ENCODE measurements around the gene UTS2B.
A peak's percentile ranks its signal among the peaks of the same experiment; 100 is the strongest.

Gene UTS2B

GRCh38 chr3:191329654-191330529 lies at the start of gene UTS2B:
Gene UTS2B, minus strand, starts transcription at chr3:191330526. Its CDS starts 48,337 bp downstream, at chr3:191282189.
- DNase-seq (ENCODE audit: low read depth in 2 of 2) = peak in 1 of 2 donors; percentile 1

- DNase-seq (ENCODE audit: low read depth in 2 of 2) = no peak
These were observed 49.7 kb upstream of the UTS2B start for GRCh38 chr3:191380001-191380400.

DNA sequence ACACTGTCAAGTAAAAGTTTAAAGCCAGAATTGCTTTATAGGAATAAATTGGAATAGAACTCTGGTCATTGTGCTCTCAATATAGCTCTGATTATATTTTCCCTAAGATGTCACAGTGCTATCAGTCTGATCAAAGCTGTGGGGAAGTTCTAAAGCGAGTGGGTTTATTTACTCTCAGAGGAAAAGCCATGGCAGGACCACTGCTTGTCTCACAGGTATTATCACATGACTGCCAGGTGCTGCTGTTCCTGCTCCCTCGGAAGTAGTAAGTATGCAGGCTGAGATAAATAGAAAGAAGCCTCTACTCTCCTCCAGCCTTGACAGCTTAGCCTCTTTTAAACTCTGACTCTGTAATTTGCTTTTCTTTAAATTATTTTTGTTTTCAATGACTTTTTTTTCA lies 49.1 kb upstream of the UTS2B start:
- no peak for DNase-seq (ENCODE audit: low read depth in 2 of 2)

DNA sequence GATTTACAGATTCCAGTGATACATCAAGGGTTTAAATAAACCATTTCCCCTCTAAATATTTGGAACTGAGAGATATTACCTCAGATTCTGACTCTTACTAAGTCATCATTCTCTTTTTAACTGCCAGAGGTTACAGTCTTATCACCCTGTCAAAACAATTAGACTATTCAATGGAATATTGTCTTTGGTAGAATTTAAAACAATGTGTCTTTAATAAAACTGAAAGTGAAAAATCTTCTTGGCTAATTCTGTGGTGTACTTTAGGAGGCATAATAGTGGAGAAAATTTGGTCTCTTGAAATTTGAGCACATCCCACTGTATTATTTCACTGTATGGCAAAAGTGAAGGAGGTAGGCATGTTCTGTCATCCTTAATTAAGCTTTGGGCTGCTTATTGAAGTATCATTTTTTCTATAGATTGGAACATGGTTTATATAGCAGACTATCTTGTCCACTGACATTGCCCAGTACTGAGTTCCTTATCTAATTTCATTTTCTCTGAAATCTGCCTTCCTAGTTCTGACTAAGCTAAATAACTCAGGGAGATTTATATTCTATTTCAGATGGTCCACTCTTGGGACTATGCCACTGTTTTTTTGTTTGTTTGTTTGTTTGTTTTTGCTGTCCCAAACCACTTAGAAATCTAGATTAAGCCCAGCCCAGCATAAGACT lies 48.0 kb upstream of the UTS2B start:
- no peak for DNase-seq (ENCODE audit: low read depth in 2 of 2)

GRCh38 chr3:191376516-191377141 lies 46.3 kb upstream of the UTS2B start:
- DNase-seq (ENCODE audit: low read depth in 2 of 2) = no peak

- no peak for DNase-seq (ENCODE audit: low read depth in 2 of 2)
These were observed 43.0 kb upstream of the UTS2B start for GRCh38 chr3:191373327-191373726.

DNA sequence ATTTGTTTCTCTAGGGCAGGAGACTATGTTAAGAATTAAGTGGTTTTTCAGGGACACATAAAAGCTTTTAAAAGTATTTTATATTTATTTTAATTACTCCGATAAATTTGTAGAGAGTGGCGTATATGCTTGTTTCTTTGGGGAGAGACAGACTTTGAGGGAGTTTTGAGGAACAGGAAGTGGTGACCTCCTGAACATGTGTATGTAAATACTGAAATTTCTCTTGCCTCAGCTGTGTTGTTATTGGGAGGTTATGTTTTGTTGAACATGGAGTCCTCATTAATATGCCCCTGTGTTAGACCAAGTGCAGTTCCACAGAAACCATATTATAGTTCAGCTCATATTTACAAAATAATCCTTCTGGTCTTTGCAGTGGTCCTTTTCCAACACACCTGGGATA lies 41.8 kb upstream of the UTS2B start:
- DNase-seq (ENCODE audit: low read depth in 2 of 2) = no peak

GRCh38 chr3:191369616-191370010 lies 39.3 kb upstream of the UTS2B start:
- no peak for DNase-seq (ENCODE audit: low read depth in 2 of 2)

- no peak for DNase-seq (ENCODE audit: low read depth in 2 of 2)
These were observed 38.7 kb upstream of the UTS2B start for GRCh38 chr3:191368755-191369615.

GRCh38 chr3:191366675-191367074 lies 36.3 kb upstream of the UTS2B start:
- DNase-seq (ENCODE audit: low read depth in 2 of 2) = no peak

DNA sequence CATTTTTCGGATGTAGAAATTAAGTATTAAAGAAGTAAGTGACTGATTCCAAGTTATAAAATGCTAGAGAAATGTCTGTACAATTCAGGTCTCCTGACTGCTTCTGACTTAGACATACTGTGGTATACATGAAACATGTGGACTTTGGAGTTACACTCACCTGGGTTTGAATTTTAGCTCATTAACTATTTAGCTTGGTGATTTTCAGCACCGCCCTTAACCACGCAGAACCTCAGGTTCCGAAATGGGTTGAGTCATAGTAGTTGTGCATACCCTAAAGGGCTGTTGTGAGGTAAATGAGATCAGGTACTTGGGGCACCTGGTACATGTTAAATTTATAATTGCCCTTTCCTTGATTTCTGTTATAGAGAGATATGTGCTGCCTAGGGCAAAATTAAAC lies 32.9 kb upstream of the UTS2B start:
- no peak for DNase-seq (ENCODE audit: low read depth in 2 of 2)

- no peak for DNase-seq (ENCODE audit: low read depth in 2 of 2)
These were observed 32.3 kb upstream of the UTS2B start for GRCh38 chr3:191362524-191363090.

DNA sequence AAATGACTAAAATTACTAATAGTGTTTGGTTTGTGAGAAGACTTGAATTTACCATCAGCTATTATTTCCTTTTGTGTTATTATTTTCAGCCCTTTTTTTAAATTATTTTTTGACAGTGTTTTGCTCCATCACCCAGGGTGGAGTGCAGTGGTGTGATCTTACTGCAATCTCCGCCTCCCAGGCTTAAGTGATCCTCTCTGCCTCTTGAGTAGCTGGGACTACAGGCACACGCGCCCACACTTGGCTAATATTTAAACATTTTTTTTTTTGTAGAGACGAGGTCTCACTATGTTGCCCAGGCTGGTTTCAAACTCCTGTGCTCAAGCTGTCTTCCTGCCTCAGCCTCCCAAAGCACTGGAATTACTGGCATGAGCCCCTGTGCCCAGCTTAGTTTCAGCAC lies 31.7 kb upstream of the UTS2B start:
- no peak for DNase-seq (ENCODE audit: low read depth in 2 of 2)

DNA sequence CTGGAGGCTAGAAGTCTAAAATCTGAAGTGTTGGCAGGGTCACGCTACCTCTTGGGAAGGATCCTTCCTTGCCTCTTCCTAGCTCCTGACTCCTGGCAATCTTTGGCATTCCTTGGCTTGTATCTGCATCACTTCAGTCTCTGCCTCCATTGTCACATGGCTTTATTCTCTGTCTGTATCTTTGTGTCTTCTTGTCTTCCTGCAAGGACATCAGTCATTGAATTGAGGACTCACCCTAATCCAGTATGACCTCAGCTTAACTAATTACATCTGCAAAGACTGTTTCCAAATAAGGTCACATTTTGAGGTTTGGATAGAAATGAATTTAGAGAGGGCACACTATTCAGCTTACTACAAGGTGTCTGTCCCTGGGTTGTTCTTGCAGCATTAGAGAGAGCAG lies 31.1 kb upstream of the UTS2B start:
- DNase-seq (ENCODE audit: low read depth in 2 of 2) = no peak

DNA sequence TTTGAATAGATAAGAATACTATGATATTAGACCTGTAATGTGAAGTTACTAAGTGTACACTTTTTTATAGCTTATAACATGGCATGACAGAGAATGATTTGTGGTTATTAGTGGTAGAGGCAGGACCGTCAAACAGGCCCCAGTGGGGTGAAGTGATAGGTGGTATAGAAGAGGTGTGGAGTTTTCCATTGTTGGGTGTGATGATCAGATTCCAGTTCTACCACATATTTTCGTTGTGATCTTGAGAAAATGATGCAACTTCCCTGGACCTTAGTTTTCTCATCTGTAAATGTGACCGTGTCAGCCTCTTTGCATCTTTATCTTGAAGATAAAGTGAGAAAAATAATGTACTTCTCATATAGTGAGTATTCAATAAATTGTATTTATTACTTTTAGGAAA lies 30.3 kb upstream of the UTS2B start:
- DNase-seq (ENCODE audit: low read depth in 2 of 2) = no peak

- no peak for DNase-seq (ENCODE audit: low read depth in 2 of 2)
These were observed 28.6 kb upstream of the UTS2B start for GRCh38 chr3:191358929-191359328.

GRCh38 chr3:191357909-191358308 lies 27.6 kb upstream of the UTS2B start:
- DNase-seq (ENCODE audit: low read depth in 2 of 2) = no peak

- DNase-seq (ENCODE audit: low read depth in 2 of 2) = no peak
These were observed 26.5 kb upstream of the UTS2B start for GRCh38 chr3:191356631-191357439.

DNA sequence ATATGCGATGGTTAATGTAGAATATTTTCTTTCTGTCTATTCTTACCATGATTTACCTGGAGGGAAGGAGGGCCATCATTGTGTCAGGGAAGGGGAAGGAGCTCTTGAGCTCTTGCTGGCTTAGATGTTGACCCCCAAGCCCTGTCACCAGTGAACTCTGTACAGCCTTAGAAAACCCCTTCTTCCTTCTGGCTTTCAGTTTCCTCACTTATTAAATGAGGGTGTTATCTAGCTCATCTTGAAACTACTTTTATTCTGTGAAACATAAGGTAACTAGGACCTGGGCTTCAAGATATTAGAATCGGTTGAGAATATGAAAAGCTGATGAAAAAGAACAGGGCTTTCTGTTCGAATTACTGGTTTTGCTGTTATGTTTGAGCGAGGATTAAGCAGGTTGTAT lies 25.1 kb upstream of the UTS2B start:
- DNase-seq (ENCODE audit: low read depth in 2 of 2) = no peak

- no peak for DNase-seq (ENCODE audit: low read depth in 2 of 2)
These were observed 22.9 kb upstream of the UTS2B start for GRCh38 chr3:191353022-191353777.

Data from stimulated activated CD4-positive, alpha-beta T cell treated with anti-CD3 and anti-CD28 coated beads, Interleukin-4, amount 100 ng/mL, for 48 hours (primary cell).